Hematopoietic multipotent progenitor cell treated with erythropoietin and hydrocortisone succinate and interleukin-3 and kit ligand, for 15 days (in vitro differentiated cells): ENCODE data around the gene INAFM2.

Source experiments
- DNase-seq: peaks from one replicate; pipeline ENCODE4 v3.0.0-alpha.2; 2015; ENCODE audit warnings: low spot score

The INAFM2 gene

DNA sequence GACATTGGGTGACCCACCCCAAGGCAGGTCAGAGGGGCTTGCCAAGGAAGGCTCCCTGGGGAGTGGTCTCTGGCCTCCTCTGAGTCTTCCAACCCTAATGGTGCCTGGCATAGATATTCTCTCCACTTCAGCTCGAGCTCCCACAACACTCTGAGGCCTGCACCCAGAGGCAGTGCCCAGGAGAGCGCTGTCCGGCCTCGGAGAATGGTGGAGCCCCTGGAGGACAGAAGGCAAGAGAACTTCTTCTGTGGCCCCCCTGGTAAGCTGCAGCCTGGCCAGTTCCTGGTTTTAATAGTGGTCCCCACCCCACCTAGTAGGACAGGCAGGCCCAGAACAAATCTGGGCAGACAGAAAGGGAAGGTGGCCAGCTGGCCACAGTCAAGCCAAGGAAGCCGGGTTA is 41.5 kb downstream of the INAFM2 start:
- DNase-seq: no peak

DNA sequence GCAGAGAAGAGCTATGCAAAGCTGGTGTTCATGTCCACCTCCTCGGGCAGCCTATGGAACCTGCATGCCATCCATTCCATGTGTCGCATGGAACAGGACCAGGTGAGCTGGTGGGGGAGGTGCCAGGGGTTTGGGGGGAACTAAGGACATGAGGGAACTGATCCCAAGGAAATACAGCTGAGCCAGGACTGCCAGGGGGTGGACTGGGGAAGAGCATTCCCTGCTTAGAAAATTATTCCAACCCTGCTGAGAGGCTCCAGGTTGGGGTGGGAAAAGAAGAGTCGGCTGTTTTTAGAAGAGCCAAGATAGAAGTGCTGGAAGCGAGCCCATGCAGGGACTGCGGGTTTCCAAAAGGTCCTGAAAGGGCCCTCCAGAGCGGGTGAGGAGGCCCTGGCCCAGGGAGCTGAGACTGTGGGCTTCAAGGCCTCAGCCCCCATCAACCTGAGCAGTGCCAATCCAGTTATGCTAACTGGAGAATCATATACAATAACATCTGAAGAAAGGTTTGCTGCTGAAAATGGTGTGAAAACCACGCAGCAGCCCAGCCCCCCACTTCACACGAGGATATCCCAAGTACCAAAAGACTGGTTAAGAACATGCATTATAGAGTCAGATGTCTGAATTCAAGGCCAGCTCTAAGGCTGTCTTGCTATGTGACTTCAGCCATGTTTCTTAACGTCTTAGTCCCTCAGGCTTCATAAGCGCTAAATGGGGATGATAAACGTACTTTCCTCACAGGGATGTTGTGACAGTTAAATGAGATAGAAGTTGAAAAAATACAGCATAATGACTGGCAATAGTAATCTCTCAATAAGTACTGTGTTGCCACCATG is 42.3 kb downstream of the INAFM2 start:
- no peak for DNase-seq

- DNase-seq: no peak
Measured at GRCh38 chr15:40366457-40367370, 43.2 kb downstream of the INAFM2 start.

- no peak for DNase-seq
Measured at GRCh38 chr15:40367371-40367685, 43.8 kb downstream of the INAFM2 start.

DNA sequence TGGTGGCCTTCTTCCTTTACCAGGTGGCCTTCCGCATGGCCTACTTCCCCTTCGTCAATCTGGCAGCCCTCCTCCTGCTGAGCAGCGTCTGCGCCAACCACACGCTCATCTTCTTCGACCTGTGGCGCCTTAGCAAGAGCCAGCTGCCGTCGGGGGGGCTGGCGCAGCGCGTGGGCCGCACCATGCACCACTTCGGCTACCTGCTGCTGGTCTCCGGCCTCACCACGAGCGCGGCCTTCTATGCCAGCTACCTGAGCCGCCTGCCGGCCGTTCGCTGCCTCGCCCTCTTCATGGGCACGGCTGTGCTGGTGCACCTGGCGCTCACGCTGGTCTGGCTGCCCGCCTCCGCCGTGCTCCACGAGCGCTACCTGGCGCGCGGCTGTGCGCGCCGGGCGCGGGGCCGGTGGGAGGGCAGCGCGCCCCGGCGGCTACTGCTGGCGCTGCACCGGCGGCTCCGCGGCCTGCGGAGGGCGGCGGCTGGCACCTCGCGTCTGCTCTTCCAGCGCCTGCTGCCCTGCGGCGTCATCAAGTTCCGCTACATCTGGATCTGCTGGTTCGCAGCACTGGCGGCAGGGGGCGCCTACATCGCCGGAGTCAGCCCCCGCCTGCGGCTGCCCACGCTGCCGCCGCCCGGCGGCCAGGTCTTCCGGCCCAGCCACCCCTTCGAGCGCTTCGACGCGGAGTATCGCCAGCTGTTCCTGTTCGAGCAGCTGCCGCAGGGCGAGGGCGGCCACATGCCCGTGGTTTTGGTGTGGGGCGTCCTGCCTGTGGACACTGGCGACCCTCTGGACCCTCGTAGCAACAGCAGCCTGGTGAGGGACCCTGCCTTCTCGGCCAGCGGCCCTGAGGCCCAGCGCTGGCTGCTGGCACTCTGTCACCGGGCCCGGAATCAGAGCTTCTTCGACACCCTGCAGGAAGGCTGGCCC is 44.5 kb downstream of the INAFM2 start:
- DNase-seq: peak; percentile 85

GRCh38 chr15:40368719-40369473 is 45.4 kb downstream of the INAFM2 start:
- DNase-seq: no peak

- no peak for DNase-seq
Measured at GRCh38 chr15:40369474-40369869, 46.0 kb downstream of the INAFM2 start.

DNA sequence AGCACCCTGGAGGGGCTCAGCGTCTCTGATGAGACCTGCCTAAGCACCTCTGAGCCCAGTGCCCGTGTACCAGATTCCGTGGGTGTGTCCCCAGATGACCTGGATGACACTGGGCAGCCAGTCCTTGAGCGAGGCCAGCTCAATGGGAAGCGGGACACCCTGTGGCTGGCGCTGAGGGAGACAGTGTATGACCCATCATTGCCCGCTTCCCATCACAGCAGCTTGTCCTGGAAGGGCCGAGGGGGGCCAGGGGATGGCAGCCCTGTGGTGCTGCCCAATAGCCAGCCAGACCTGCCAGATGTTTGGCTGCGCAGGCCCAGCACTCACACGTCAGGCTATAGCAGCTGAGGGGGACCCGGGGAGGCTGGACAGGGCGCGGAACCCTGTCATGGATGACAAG is 46.5 kb downstream of the INAFM2 start:
- no peak for DNase-seq

DNA sequence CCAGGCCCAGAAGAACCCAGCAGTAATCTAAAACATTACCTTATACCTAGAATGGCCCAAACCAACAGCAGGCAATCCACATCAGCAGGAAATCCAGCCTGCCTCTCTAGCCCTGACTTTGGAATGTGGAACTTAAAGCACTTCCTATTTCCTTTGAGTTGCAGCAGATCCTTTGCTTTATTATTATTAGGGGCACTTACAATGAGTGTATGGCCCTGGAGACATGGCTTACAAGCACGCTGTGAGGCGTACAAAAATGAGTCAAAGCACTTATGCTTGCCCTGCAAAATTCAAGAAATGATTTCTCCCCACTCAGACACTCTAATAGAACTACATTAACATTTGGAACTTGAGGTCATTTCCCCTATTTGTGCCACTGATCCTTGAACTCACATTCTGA is 49.5 kb downstream of the INAFM2 start:
- no peak for DNase-seq
